B cell (primary cell): Measurements from ENCODE around the gene PPP2R5E. TPM values are rescaled to one million over a fixed set of nuclear protein-coding genes. Genes with fewer than 3 reads are reported as not detected.

Experiments used
- ATAC-seq: fragments of 200-7000 bp; cut with Tn5 transposase; one replicate; pipeline ENCODE4 v1.10.0; 2021; ENCODE audit warnings: low read depth, mild to moderate bottlenecking, moderate number of reproducible peaks, moderate library complexity
- CTCF ChIA-PET: fragments of 350-600 bp; sonication (Branson Sonifier 250); formaldehyde crosslinking; loops from one replicate; lab custom pipeline; 2021; ENCODE audit warnings: antibody characterized with exemption, inconsistent platforms; lab: Charles Lee
- POLR2A ChIA-PET: fragments of 350-600 bp; sonication (Branson Sonifier 250); formaldehyde crosslinking; loops from one replicate; lab custom pipeline; 2021; ENCODE audit warnings: antibody characterized with exemption; lab: Charles Lee
- DNase-seq: peaks from one replicate; pipeline ENCODE4 v3.0.0; 2013
- H2AFZ ChIP-seq: 2 replicates; pipeline ENCODE4 v1.6.1; 2012; ENCODE audit warnings: mild to moderate bottlenecking, low read depth, low read length; ENCODE audit not compliant: insufficient read depth, poor library complexity, severe bottlenecking
- H3K27ac ChIP-seq, 2 donors: 1 replicate in 1 of 2; 2 replicates in 1 of 2; pipeline ENCODE4 v1.5.1; 2012 to 2013; ENCODE audit warnings: low read length in 2 of 2, mild to moderate bottlenecking in 2 of 2, moderate library complexity in 1 of 2
- H3K27me3 ChIP-seq, 4 experiments: fragments of 200-600 bp in 1 of 4; sonication (generic) in 1 of 4; replicated peaks in 1 of 4; 1 replicate in 2 of 4; 2 replicates in 2 of 4; pipeline versions ENCODE4 v1.6.1 to v1.7.0; 2013 to 2016; ENCODE audit warnings: low read length in 3 of 4, mild to moderate bottlenecking in 2 of 4, mixed read lengths in 1 of 4, moderate library complexity in 1 of 4; ENCODE audit not compliant: insufficient read depth in 4 of 4, control insufficient read depth in 3 of 4; ENCODE audit errors: control extremely low read depth in 1 of 4
- H3K36me3 ChIP-seq, 2 experiments: replicated peaks in 1 of 2; 1 replicate in 1 of 2; 2 replicates in 1 of 2; pipeline versions ENCODE4 v1.6.1 to v1.7.1; 2013; ENCODE audit warnings: low read length in 1 of 2; ENCODE audit not compliant: insufficient read depth in 2 of 2, control insufficient read depth in 1 of 2; ENCODE audit errors: control extremely low read depth in 1 of 2, extremely low read depth in 1 of 2
- H3K4me1 ChIP-seq, 2 donors: fragments of 200-600 bp in 1 of 2; sonication (generic) in 1 of 2; 1 replicate in 1 of 2; 2 replicates in 1 of 2; pipeline versions ENCODE4 v1.5.1 to v1.6.1; 2013 to 2017; ENCODE audit warnings: low read length in 2 of 2; ENCODE audit not compliant: control insufficient read depth in 2 of 2, insufficient read depth in 2 of 2
- H3K4me2 ChIP-seq: replicated peaks from 2 replicates; pipeline ENCODE3; 2012; ENCODE audit warnings: mild to moderate bottlenecking, low read depth, low read length; ENCODE audit not compliant: poor library complexity, severe bottlenecking
- H3K4me3 ChIP-seq, 5 experiments: fragments of 200-600 bp in 1 of 5; sonication (generic) in 1 of 5; 1 replicate in 3 of 5; 2 replicates in 2 of 5; pipeline versions ENCODE4 v1.5.1 to v1.7.0; 2011 to 2016; ENCODE audit warnings: low read length in 4 of 5, mild to moderate bottlenecking in 4 of 5, low read depth in 2 of 5, control low read depth in 1 of 5, moderate library complexity in 1 of 5; ENCODE audit not compliant: insufficient read depth in 1 of 5; ENCODE audit errors: control extremely low read depth in 1 of 5, extremely low read depth in 1 of 5
- H3K79me2 ChIP-seq: fragments of 200-600 bp; sonication (generic); one replicate; pipeline ENCODE4 v1.6.0; 2016; ENCODE audit warnings: low read length; ENCODE audit not compliant: control insufficient read depth, insufficient read depth
- H3K9ac ChIP-seq: fragments of 200-600 bp; sonication (generic); 2 replicates; pipeline ENCODE4 v1.6.1; 2017; ENCODE audit warnings: mild to moderate bottlenecking, low read length, moderate library complexity
- H3K9me3 ChIP-seq, 3 donors: one replicate each; pipeline versions ENCODE4 v1.6.1 to v1.7.1; 2013; ENCODE audit warnings: low read length in 2 of 3; ENCODE audit not compliant: control insufficient read depth in 2 of 3, insufficient read depth in 1 of 3; ENCODE audit errors: control extremely low read depth in 1 of 3
- H4K20me1 ChIP-seq: 2 replicates; pipeline ENCODE4 v1.6.0; 2012; ENCODE audit warnings: mild to moderate bottlenecking, low read length; ENCODE audit not compliant: insufficient read depth, control insufficient read depth, poor library complexity, severe bottlenecking
- H3K27ac Mint-ChIP-seq: one replicate; pipeline ENCODE4 v1.8.0; 2021; ENCODE audit warnings: mixed read lengths
- H3K27me3 Mint-ChIP-seq: one replicate; pipeline ENCODE4 v1.8.0; 2021; ENCODE audit warnings: mixed read lengths
- H3K4me1 Mint-ChIP-seq: one replicate; pipeline ENCODE4 v1.8.0; 2021; ENCODE audit warnings: mixed read lengths
- H3K4me3 Mint-ChIP-seq: one replicate; pipeline ENCODE4 v1.8.0; 2021; ENCODE audit warnings: mixed read lengths
- H3K9me3 Mint-ChIP-seq: one replicate; pipeline ENCODE4 v1.8.0; 2022; ENCODE audit warnings: mixed read lengths; ENCODE audit not compliant: insufficient read depth
- EZH2 ChIP-seq: IDR thresholded peaks from 2 replicates; pipeline ENCODE4 v1.6.1; 2012; ENCODE audit warnings: borderline replicate concordance, low read depth, mild to moderate bottlenecking, moderate library complexity, low read length; ENCODE audit not compliant: insufficient read depth, poor library complexity, severe bottlenecking
- WGBS: methylation state at CpG from one replicate; pipeline ENCODE4 v1.1.5; 2013; ENCODE audit warnings: missing lambda C conversion rate; ENCODE audit not compliant: insufficient coverage; 5-methylcytosine and 5-hydroxymethylcytosine counted together
- intact Hi-C: fragments of 100-400 bp; cut with micrococcal nuclease; formaldehyde crosslinking; loops from one replicate; pipeline ENCODE4 v1.10.0; 2022
- polyA plus RNA-seq: library from polyadenylated mRNA; depleted of rRNA; stranded (reverse); fragments of >200 nt; gene quantifications from 2 replicates; pipeline ENCODE4 v1.2.3, GENCODE V29; 2012
- total RNA-seq, 2 donors: library from RNA; stranded (reverse); fragments of 120-200 nt in 1 of 2; gene quantifications; 1 replicate in 1 of 2; 2 replicates in 1 of 2; pipeline versions ENCODE4 v1.2.3 to v1.2.4, GENCODE V29; 2013 to 2022
- TF ChIP-seq, protein P1 (sequence below): fragments of 200-600 bp; IDR thresholded peaks from one replicate; pipeline ENCODE4 v1.8.0; 2022; ENCODE audit warnings: antibody characterized with exemption, mild to moderate bottlenecking

PPP2R5E gene
- total and polyA plus RNA-seq, 2 donors (not counting 1 experiment from before 2014, with no cell fraction given) = 6.3 to 40.6 TPM

DNA sequence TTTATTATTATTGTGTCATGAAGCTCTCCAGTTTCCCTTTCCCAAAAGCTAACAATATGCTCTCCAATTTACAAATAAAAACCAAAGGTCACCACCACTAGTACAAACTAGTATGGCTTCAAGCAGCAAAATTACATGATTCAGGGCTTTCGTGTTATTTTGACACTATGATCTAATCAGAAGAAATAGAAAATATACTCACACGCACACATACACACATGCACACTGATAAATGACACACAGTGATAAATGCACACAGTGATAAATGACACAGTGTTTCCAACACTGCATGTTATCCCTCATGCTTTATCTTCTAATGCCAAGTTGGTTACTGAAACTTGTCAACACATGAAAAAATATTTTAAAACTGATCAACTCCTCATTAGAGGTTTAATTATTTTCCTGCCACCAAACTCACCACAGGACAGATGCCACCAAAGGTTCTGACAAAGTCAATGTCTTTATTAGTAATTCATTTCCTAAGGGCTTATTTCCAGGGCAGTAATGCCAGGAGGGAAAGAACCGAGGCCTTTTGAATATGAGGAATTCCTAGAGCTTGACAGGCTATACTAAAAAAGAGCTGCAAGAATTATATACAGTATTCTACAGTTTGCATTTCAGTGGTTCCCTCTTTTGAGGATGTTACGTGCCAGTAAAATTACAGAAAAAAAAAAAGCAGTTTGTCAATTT, 82.4 kb downstream of the PPP2R5E start:
- no peak for DNase-seq
- Histone ChIP-seq H3K27me3 (no peaks in the 10 kb centered on the region), H3K4me3 (no peak overlapping the region), H3K9ac (no peak overlapping the region), H3K27ac (no peak overlapping the region), H3K9me3 (no peaks in the 10 kb centered on the region), H2AFZ (no peak overlapping the region), H3K4me2 (no peak overlapping the region), H3K79me2 (peaks cover 59% of the 10 kb centered on the region), H3K36me3 (peaks cover 6 to 7% of the 10 kb centered on the region in 2 experiments), H3K4me1 (no peaks in the 10 kb centered on the region), H4K20me1 (no peaks in the 10 kb centered on the region)
- intact Hi-C loops = no loop called here
- Mint-ChIP-seq H3K27me3 (no peaks in the 10 kb centered on the region), H3K4me3 (no peak overlapping the region), H3K4me1 (peaks cover 10% of the 10 kb centered on the region), H3K9me3 (no peaks in the 10 kb centered on the region), H3K27ac (no peak overlapping the region)
- POLR2A ChIA-PET = no interaction called here
- no peak for TF ChIP-seq EZH2
- TF ChIP-seq, protein P1, sequence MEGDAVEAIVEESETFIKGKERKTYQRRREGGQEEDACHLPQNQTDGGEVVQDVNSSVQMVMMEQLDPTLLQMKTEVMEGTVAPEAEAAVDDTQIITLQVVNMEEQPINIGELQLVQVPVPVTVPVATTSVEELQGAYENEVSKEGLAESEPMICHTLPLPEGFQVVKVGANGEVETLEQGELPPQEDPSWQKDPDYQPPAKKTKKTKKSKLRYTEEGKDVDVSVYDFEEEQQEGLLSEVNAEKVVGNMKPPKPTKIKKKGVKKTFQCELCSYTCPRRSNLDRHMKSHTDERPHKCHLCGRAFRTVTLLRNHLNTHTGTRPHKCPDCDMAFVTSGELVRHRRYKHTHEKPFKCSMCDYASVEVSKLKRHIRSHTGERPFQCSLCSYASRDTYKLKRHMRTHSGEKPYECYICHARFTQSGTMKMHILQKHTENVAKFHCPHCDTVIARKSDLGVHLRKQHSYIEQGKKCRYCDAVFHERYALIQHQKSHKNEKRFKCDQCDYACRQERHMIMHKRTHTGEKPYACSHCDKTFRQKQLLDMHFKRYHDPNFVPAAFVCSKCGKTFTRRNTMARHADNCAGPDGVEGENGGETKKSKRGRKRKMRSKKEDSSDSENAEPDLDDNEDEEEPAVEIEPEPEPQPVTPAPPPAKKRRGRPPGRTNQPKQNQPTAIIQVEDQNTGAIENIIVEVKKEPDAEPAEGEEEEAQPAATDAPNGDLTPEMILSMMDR = no peak
- CTCF ChIA-PET = no interaction called here
- 100% methylated on average over 1 of the region's 4 CpGs for WGBS
- ATAC-seq = no peak

DNA sequence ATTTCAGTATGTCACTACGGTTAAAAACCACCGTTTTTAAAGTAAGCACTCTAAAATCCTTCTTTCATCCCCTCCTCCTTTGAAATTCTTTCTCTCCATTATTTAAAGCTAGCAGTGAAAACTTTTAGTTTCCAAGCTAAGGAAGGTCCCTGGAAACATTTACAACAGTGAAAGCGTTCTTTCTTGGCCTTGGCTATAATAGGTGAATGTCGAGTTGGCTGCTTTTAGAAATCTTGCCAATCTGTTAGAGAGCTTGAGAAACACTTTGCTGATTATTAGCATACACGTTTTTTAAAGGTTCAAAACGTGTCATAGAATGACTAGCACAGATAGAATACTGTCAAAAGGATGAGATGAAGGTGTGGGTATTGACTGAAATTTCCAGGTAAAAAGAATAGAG, 83.4 kb downstream of the PPP2R5E start:
- 100% methylated on average over 2 of the region's 6 CpGs for WGBS
- H3K79me2 ChIP-seq = peaks cover 63% of the 10 kb centered on the region
- Mint-ChIP-seq H3K27me3 (no peaks in the 10 kb centered on the region), H3K9me3 (no peaks in the 10 kb centered on the region), H3K4me3 (no peak overlapping the region), H3K4me1 (peaks cover 14% of the 10 kb centered on the region), H3K27ac (no peak overlapping the region)
- POLR2A ChIA-PET = no interaction called here
- intact Hi-C loops = no loop called here
- H3K27ac ChIP-seq = no peak overlapping the region
- no peaks in the 10 kb centered on the region for H4K20me1 ChIP-seq
- no peak overlapping the region for H3K9ac ChIP-seq
- CTCF ChIA-PET = no interaction called here
- H3K27me3 ChIP-seq = no peaks in the 10 kb centered on the region
- no peak overlapping the region for H3K4me3 ChIP-seq
- peaks cover 7% of the 10 kb centered on the region in 2 experiments for H3K36me3 ChIP-seq
- H3K4me1 ChIP-seq = no peaks in the 10 kb centered on the region
- DNase-seq (no peak), ATAC-seq (no peak)
- no peak overlapping the region for H2AFZ ChIP-seq
- no peak overlapping the region for H3K4me2 ChIP-seq
- TF ChIP-seq EZH2 = no peak
- TF ChIP-seq, protein P1 = no peak
- no peaks in the 10 kb centered on the region for H3K9me3 ChIP-seq
